Suprapubic skin (tissue), 4 donors: ENCODE results near the gene GABRB3. TPM values are rescaled to one million over a fixed set of nuclear protein-coding genes. Genes with fewer than 3 reads are reported as not detected.

Source experiments
- DNase-seq, 2 donors: peaks; one replicate each; pipeline ENCODE4 v3.0.0-alpha.2; 2019; ENCODE audit warnings: low spot score in 2 of 2
- H3K27ac ChIP-seq: fragments of 200-600 bp; sonication (generic); one replicate; pipeline ENCODE4 v1.5.1; 2019
- H3K27me3 ChIP-seq: fragments of 200-600 bp; sonication (generic); one replicate; pipeline ENCODE4 v1.5.1; 2019
- H3K36me3 ChIP-seq: fragments of 200-600 bp; sonication (generic); one replicate; pipeline ENCODE4 v1.5.1; 2019
- H3K4me1 ChIP-seq: fragments of 200-600 bp; sonication (generic); one replicate; pipeline ENCODE4 v1.5.1; 2019
- H3K4me3 ChIP-seq: fragments of 200-600 bp; sonication (generic); one replicate; pipeline ENCODE4 v1.5.1; 2019; ENCODE audit warnings: mild to moderate bottlenecking
- H3K9me3 ChIP-seq: fragments of 200-600 bp; sonication (generic); one replicate; pipeline ENCODE4 v1.5.1; 2019
- CTCF ChIP-seq, 2 donors: fragments of 200-600 bp in 1 of 2; fragments of 450-650 bp in 1 of 2; sonication (generic) in 1 of 2; IDR thresholded peaks; one replicate each; pipeline ENCODE4 v1.5.1; 2016 to 2019; ENCODE audit warnings: antibody characterized with exemption in 2 of 2, mild to moderate bottlenecking in 1 of 2, moderate library complexity in 1 of 2
- EP300 ChIP-seq: sonication (generic); formaldehyde crosslinking; IDR thresholded peaks from one replicate; pipeline ENCODE4 v1.6.1; 2017; ENCODE audit warnings: antibody characterized with exemption
- POLR2A ChIP-seq, 2 donors: fragments of 450-650 bp; IDR thresholded peaks; one replicate each; pipeline ENCODE4 v1.6.1; 2017; ENCODE audit warnings: antibody characterized with exemption in 2 of 2, mild to moderate bottlenecking in 2 of 2, moderate library complexity in 2 of 2
- POLR2AphosphoS5 ChIP-seq, 3 donors: sonication (generic); formaldehyde crosslinking; IDR thresholded peaks; one replicate each; pipeline ENCODE4 v1.6.1; 2017; ENCODE audit warnings: antibody characterized with exemption in 3 of 3
- WGBS: methylation state at CpG from one replicate; pipeline ENCODE4 v1.1.5; 2018; 5-methylcytosine and 5-hydroxymethylcytosine counted together
- total RNA-seq, 4 donors: library from RNA; depleted of rRNA; stranded (reverse); fragments of >200 nt; gene quantifications; one replicate each; pipeline ENCODE4 v1.1.0, GENCODE V29; 2016

GABRB3 gene
- total RNA-seq, 4 donors from 2014 or later: 0.48 to 4.8 (median 2.2) TPM

GRCh38 chr15:26640601-26641000 lies 132.3 kb downstream of the GABRB3 start:
- DNase-seq: no peak
- Histone ChIP-seq H3K36me3 (no peaks in the 10 kb centered on the region), H3K27me3 (no peaks in the 10 kb centered on the region), H3K9me3 (no peaks in the 10 kb centered on the region), H3K27ac (no peak overlapping the region), H3K4me1 (no peaks in the 10 kb centered on the region), H3K4me3 (no peak overlapping the region)
- TF ChIP-seq POLR2A (IDR thresholded peaks at IDR 0.05): no peak
- TF ChIP-seq EP300: no peak
- TF ChIP-seq POLR2AphosphoS5 (IDR thresholded peaks at IDR 0.05): no peak
- TF ChIP-seq CTCF (IDR thresholded peaks at IDR 0.05): no peak
- 71% methylated on average over 5 of the region's 5 CpGs for WGBS

GRCh38 chr15:26639966-26640365 lies 132.9 kb downstream of the GABRB3 start:
- H3K9me3 ChIP-seq: no peaks in the 10 kb centered on the region
- H3K36me3 ChIP-seq: no peaks in the 10 kb centered on the region
- no peak overlapping the region for H3K27ac ChIP-seq
- no peak overlapping the region for H3K4me3 ChIP-seq
- no peaks in the 10 kb centered on the region for H3K4me1 ChIP-seq
- DNase-seq: no peak
- TF ChIP-seq POLR2AphosphoS5 (IDR thresholded peaks at IDR 0.05): no peak
- no peak for TF ChIP-seq EP300
- TF ChIP-seq CTCF (IDR thresholded peaks at IDR 0.05): no peak
- no peak for TF ChIP-seq POLR2A (IDR thresholded peaks at IDR 0.05)
- no peaks in the 10 kb centered on the region for H3K27me3 ChIP-seq
- 74% methylated on average over 9 of the region's 9 CpGs for WGBS

GRCh38 chr15:26635614-26636013 lies 137.3 kb downstream of the GABRB3 start:
- no peak for TF ChIP-seq POLR2AphosphoS5 (IDR thresholded peaks at IDR 0.05)
- TF ChIP-seq CTCF (IDR thresholded peaks at IDR 0.05): no peak
- no peak for TF ChIP-seq POLR2A (IDR thresholded peaks at IDR 0.05)
- no peak for TF ChIP-seq EP300
- 89% methylated on average over 2 of the region's 2 CpGs for WGBS

GRCh38 chr15:26635105-26635504 lies 137.8 kb downstream of the GABRB3 start:
- no peaks in the 10 kb centered on the region for H3K36me3 ChIP-seq
- H3K27me3 ChIP-seq: no peaks in the 10 kb centered on the region
- H3K9me3 ChIP-seq: no peaks in the 10 kb centered on the region
- WGBS: 30% methylated on average over 2 of the region's 2 CpGs
- H3K4me1 ChIP-seq: no peaks in the 10 kb centered on the region
- no peak for DNase-seq
- H3K4me3 ChIP-seq: no peak overlapping the region
- no peak overlapping the region for H3K27ac ChIP-seq
- no peak for TF ChIP-seq POLR2A (IDR thresholded peaks at IDR 0.05)
- TF ChIP-seq CTCF (IDR thresholded peaks at IDR 0.05): no peak
- no peak for TF ChIP-seq EP300
- no peak for TF ChIP-seq POLR2AphosphoS5 (IDR thresholded peaks at IDR 0.05)

More at GRCh38 chr15:26635614-26636013, 137.3 kb downstream of the GABRB3 start:
- no peaks in the 10 kb centered on the region for H3K27me3 ChIP-seq
- H3K4me3 ChIP-seq: no peak overlapping the region
- no peaks in the 10 kb centered on the region for H3K9me3 ChIP-seq
- H3K27ac ChIP-seq: no peak overlapping the region
- DNase-seq: no peak
- no peaks in the 10 kb centered on the region for H3K36me3 ChIP-seq
- H3K4me1 ChIP-seq: no peaks in the 10 kb centered on the region

- H3K9me3 ChIP-seq: no peaks in the 10 kb centered on the region
- 88% methylated on average over 5 of the region's 5 CpGs for WGBS
- no peaks in the 10 kb centered on the region for H3K27me3 ChIP-seq
- TF ChIP-seq EP300: no peak
- no peak for TF ChIP-seq POLR2AphosphoS5 (IDR thresholded peaks at IDR 0.05)
- no peak for TF ChIP-seq CTCF (IDR thresholded peaks at IDR 0.05)
- no peak for TF ChIP-seq POLR2A (IDR thresholded peaks at IDR 0.05)
- no peak overlapping the region for H3K27ac ChIP-seq
- no peaks in the 10 kb centered on the region for H3K36me3 ChIP-seq
- no peak for DNase-seq
- no peak overlapping the region for H3K4me3 ChIP-seq
- no peaks in the 10 kb centered on the region for H3K4me1 ChIP-seq
These were observed 138.5 kb downstream of the GABRB3 start for GRCh38 chr15:26634319-26634718.
